Measurements from ENCODE around the gene LGR4.
"Not testable (repeated sequence)": the region's sequence is repeated elsewhere in the genome, so short reads cannot be mapped to it uniquely, and the experiment has no call there.

Gene LGR4

DNA sequence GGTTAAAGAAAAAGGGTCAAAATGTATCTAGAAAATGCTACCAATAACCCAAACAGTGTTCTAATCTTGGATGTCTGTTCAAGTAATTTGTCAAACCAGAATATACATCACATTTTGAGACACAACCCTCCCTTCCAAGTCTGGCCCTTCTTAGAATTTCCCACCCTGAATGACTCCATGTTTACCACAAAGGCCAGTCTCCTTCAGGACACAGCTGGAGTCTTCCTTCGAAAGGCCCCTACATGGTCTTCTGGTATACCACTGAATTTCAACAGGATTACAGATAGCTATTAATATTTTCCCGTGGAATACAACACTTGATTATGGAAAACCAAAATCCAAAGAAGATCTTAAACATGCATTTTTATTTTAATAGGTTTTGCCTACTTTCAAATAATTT lies 119.8 kb downstream of the LGR4 start:
- no peak for DNase-seq

DNA sequence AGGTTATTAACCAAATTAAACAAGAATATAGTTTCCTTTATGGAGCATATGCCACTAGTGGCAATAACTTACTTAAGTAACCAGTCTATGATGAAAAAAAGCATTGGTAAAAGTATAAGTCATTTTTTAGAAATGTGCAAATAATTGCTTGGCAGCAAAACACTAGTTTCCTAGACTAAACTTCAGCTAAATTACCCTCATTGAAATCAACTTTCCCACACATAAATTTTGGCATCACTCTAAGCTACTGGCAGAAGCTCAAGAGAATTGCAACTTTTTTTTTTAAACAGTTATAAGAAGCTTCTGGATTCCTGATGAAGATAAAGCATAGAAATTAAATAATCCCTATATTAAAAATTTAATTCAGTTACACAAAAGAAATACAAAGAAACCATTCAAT lies 122.1 kb downstream of the LGR4 start:
- no peak for DNase-seq

DNA sequence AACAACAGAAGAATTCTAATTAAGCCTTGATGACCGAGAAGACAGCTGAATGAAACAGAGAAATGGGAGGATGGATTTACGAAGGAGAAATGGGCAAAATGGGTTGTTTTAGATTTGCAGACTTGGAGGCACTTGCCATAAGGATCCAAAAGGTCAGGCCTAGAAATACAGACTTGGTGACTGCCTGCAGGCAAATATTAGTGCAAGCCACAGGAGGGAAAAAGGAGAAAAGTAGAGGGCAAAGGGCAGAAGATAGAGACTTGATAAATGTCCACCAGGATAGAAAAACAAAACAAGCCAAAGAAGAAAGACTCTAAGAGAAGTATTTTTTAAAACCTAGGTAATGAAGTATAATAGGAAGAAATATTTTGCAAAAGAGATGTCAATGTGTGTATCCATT lies 122.7 kb downstream of the LGR4 start:
- DNase-seq: no peak

DNA sequence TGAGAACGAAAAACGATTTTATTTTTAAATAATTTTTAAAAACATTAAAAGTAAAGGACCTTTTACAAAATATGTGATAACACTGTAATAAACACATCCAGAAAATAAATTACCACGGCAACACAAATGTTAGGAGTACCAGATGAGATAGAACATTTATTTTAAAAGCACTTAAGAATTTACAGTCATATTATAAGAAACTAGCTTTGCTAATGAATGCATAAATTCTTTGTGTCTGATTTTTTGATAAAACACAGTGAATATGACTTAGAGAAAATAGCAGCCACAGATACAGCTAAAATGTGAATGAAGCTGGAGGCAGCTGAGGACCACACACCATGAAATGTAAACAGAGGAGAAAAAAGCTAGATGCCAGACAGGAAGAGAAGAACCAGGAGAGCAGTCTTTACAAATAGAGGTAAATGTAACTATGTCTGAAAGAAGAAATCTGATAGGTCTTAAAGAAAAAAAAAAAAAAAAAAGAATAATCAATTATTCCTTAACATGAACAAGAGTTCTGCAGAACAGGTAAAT lies 124.2 kb downstream of the LGR4 start:
- DNase-seq: no peak

DNA sequence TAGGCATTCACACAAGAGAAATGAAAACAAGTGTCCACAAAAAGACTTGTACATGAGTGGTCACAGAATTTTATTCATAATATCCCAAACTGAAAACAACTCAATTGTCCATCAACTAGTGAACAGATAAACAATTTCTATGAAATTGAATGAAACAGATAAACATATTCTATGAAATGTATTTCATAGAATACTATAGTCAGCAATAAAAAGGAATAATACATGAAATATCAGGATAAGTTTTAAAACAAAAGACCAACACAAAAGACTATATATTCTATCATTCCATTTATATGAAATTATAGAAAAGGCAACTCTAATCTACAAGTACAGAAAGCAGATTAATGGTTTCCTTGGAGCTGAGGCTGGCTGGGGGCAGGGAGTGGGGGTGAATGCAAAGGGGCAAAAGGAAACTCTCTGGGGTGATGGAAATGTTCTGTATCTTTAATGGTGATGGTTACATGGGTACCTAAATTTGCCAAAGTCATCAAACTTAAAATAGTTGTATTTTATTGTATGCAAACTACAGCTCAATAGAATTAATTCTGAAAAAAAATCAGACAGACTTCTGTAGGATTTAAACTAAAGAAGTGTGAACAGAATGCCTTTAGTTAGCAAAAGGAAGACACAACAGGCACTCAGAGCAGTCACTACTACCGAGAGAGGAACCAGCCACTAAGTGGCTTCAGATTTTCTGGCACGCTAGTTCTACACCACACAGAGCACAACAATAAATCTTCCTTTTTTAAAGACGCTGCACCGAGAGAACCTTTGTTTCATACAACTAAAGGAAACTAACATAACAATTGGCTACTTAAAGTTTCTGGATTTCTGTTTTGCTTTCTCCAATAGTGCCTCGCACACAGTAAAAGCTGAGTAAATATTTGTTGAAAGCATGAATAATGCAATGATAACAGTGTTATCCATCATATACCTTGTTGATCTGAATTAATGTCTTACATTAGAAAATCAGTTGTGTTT lies 124.9 kb downstream of the LGR4 start:
- no peak for DNase-seq

DNA sequence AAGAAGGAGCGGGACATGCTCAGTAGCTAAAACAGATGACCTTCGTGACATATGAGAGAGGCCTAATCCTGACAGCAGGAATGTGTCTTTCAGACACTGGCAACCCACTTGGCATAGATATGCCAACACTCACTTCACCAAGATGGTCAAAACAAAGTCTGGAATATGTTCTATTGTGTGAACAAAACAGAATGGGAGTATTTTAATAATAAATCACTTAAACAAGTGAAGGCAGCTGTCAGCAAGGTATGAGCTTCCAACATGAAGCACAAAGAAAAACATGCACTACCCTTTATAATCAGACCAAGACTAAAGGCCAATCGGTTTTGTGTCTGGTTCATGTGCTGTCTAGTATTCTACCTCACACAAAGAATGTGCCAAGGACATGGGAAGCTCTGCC lies 132.6 kb downstream of the LGR4 start:
- DNase-seq: no peak

DNA sequence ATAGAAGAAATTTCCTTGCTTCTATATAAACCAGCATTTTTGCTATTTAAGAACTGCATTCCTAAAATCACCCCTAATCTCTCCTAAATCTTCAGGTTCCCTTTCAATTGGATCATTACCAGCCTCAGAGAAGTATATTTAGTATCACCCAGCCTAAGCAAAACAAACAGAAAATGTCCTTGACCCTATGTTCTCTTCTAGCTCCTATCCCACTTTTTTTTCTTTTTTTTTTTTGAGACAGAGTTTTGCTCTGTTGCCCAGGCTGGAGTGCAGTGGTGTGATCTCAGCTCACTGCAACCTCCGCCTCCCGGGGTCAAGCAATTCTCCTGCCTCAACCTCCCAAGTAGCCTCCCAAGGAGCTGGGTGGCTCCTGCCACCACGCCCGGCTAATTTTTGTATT lies 137.8 kb downstream of the LGR4 start:
- not testable (repeated sequence) for DNase-seq

DNA sequence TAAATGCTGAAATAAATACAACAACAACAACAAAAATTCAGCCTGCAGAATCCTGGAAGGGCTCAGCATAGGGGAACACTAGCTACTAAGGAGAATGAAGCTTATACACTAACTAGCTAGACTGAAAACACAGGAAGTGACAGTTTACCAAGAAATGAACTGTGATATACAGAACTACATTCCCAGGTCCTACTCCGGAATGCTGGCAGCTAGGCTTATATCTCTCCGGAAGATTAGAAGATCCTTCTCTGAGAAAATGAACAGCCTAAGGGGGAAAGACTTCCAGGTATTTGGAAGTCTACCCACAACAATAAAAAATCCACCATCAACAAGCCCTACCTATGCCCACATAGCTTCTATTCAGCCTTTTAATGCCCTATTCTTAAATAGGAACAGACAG lies 140.6 kb downstream of the LGR4 start:
- DNase-seq: no peak

DNA sequence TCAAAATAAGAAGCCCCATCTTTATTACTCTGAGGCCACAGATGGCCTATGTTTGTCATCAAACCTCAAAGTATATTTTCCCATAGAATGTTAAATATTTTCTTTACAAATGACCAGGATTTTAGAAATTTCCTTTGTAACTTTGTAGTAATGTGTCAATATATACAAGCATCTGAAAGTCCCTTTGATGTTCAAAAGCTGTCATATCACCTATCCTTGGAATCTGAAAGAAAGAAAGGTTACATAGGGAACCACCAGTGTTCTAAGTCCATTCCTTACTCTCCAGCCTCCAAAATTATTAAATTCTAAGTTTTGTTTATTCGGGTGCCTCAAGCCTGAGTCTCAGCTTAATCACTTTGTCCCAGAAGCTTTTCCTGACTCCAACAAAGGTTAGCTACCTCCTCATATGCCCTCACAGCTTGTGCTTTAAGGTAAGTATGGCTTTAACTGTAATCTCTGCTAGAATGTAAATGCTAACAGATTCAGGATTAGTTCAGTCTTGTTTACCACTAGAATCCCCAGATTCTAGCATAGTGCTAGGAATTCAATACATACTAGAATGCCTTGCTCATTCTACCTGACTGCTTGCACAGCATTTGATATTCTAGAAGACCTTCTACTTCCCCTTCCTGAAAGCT lies 141.8 kb downstream of the LGR4 start:
- DNase-seq: no peak

DNA sequence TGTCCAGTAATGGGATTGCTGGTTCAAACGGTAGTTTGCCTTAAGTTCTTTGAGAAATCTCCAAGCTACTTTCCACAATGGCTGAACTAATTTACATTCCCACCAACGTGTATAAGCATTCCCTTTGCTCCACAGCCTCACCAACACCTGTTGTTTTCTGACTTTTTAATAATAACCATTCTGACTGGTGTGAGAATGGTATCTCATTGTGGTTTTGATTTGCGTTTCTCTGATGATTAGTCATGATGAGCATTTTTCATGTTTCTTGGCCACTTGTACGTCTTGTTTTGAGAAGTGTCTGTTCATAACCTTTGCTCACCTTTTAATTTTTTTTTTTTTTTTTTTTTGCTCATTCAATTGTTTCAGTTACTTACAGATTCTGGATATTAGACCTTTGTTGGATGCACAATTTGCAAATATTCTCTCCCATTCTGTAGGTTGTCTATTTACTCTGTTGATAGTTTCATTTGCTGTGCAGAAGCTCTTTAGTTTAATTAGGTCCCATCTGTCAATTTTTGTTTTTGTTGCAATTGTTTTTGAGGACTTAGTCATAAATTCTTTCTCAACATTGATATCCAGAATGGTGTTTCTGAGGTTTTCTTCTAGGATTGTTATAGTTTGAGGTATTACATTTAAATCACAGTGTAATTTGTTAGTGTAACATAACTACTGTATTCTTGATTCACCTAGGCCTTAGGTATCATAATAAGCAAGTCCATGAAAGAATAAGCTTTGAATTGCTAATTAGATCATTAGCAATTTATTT lies 142.5 kb downstream of the LGR4 start:
- DNase-seq: no peak

DNA sequence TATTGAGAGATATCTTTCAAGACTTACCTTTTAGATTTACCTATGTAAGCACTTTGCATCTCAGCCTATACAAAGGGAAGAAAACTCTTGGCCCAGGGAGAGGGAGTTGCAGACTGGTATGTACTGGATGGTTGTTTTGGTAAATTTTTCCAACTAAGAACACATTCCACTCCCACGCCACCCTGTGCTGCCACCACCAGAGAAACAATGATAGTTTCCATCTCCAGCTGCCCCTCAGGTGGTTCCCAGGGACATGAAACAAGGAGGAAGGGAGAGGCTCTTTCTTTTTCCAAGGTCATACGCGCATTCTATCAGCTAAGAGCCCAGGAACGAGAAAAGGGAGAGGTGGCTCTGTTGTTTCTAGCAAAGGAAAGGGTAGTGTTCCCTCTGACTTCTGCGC lies 144.0 kb downstream of the LGR4 start:
- no peak for DNase-seq

DNA sequence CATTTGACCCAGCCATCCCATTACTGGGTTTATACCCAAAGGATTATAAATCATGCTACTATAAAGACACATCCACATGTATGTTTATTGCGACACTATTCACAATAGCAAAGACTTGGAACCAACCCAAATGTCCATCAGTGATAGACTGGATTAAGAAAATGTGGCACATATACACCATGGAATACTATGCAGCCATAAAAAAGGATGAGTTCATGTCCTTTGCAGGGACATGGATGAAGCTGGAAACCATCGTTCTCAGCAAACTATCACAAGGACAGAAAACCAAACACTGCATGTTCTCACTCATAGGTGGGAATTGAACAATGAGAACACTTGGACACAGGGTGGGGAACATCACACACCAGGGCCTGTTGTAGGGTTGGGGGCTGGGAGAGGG lies 145.5 kb downstream of the LGR4 start:
- not testable (repeated sequence) for DNase-seq

DNA sequence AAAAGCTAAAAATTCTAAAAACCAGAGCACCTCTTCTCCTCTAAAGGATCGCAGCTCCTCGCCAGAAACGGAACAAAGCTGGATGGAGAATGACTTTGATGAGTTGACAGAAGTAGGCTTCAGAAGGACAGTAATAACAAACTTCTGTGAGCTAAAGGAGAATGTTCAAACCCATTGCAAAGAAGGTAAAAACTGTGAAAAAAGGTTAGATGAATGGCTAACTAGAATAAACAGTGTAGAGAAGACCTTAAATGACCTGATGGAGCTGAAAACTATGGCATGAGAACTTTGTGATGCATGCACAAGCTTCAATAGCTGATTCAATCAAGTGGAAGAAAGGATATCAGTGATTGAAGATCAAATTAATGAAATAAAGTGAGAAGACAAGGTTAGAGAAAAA lies 150.4 kb downstream of the LGR4 start:
- DNase-seq: not testable (repeated sequence)

DNA sequence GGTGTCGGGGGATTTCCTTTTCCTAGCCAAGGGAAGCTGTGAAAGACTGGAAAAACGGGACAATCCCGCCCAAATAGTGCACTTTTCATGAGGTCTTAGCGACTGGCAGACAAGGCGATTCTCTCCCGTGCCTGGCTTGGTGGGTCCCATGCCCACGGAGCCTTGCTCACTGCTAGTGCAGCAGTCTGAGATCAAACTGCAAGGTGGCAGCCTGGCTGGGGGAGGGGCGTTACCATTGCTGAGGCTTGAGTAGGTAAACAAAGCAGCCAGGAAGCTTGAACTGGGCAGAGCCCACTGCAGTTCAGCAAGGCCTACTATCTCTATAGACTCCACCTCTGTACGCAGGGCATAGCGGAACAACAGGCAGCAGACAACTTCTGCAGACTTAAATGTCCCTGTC lies 151.2 kb downstream of the LGR4 start:
- DNase-seq: not testable (repeated sequence)

DNA sequence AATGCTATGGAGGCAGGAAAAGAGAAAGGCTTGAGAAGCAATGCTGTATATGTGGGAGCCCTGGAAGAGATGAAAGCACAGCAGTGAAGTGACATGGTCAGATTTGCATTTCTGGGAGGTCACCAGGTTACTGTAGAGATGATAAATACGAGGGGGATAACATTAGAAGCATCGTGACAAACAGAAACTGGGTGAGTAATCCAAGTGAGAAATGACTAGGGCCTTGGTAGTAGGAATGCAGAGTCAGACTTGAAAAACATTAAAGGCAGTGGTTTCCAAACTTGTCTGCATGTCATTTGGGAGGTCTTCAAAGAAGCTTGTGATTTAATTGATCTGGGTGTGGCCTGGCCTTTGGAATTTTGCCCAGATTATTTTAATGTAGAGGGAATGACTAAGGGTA lies 153.5 kb downstream of the LGR4 start:
- no peak for DNase-seq

DNA sequence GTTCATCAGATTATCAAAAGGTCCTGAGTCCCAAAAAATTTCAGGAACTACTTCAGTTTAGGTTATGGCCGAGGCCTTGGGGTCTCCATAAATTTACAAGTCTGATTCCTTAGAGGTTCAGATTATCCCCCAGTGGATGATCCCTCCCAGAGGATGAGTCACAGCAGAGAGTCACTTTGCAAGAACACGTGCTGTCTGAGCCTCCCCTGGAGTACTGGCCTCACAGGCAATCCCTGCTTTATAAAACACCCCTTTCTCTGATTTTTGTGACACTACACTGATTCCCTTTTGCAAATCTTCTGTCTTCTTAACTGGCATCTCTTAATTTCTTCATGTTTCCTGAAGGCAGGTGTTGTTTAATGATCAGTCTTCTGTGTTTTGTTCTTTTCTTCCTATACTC lies 154.8 kb downstream of the LGR4 start:
- DNase-seq: no peak
